Retinal pigment epithelial cell (primary cell): ENCODE data around the gene DEFB129.

Source experiments
- DNase-seq: peaks from one replicate; pipeline ENCODE4 v3.0.0-alpha.2; 2010; ENCODE audit warnings: low read depth
- H3K4me3 ChIP-seq: 2 replicates; pipeline ENCODE4 v1.5.1; 2011; ENCODE audit warnings: mild to moderate bottlenecking, low read length, control low read depth, moderate library complexity
- CTCF ChIP-seq: conservative IDR thresholded peaks from 2 replicates; pipeline ENCODE4 v1.5.1; 2011; ENCODE audit warnings: low read depth, low read length, control low read depth, inconsistent platforms

Gene DEFB129

GRCh38 chr20:275791-276190, 48.7 kb downstream of the DEFB129 start:
- no peak for TF ChIP-seq CTCF
- H3K4me3 ChIP-seq, result no peak overlapping the region
- no peak for DNase-seq

- no peak for TF ChIP-seq CTCF
Measured at GRCh38 chr20:276620-277495, 49.8 kb downstream of the DEFB129 start.

GRCh38 chr20:277496-277781, 50.4 kb downstream of the DEFB129 start:
- no peak for TF ChIP-seq CTCF
- no peak overlapping the region for H3K4me3 ChIP-seq
- no peak for DNase-seq

More at GRCh38 chr20:276620-277495, 49.8 kb downstream of the DEFB129 start:
- no peak for DNase-seq
- H3K4me3 ChIP-seq, result no peak overlapping the region

- H3K4me3 ChIP-seq, result no peak overlapping the region
- no peak for TF ChIP-seq CTCF
- no peak for DNase-seq
Measured at GRCh38 chr20:278181-278580, 51.1 kb downstream of the DEFB129 start.

GRCh38 chr20:278607-279571, 51.8 kb downstream of the DEFB129 start:
- no peak for TF ChIP-seq CTCF
- H3K4me3 ChIP-seq, result no peak overlapping the region

More at GRCh38 chr20:278607-279571, 51.8 kb downstream of the DEFB129 start:
- DNase-seq, result no peak
